Psoas muscle (tissue), 8 donors: Measurements from ENCODE around the gene KRT39. TPM values are rescaled to one million over a fixed set of nuclear protein-coding genes. Genes with fewer than 3 reads are reported as not detected.

Source experiments
- ATAC-seq, 4 donors: fragments of 200-7000 bp; cut with Tn5 transposase; one replicate each; pipeline ENCODE4 v1.9.1; 2020; ENCODE audit warnings: moderate library complexity in 3 of 4, mild to moderate bottlenecking in 2 of 4
- DNase-seq, 2 donors: peaks; one replicate each; pipeline ENCODE4 v3.0.0-alpha.2; 2020
- H3K27ac ChIP-seq: fragments of 200-600 bp; one replicate; pipeline ENCODE4 v1.8.0; 2022
- H3K27me3 ChIP-seq, 3 donors: fragments of 200-600 bp in 1 of 3; one replicate each; pipeline versions ENCODE4 v1.6.1 to v1.8.0; 2013 to 2022; ENCODE audit warnings: low read length in 2 of 3, mild to moderate bottlenecking in 2 of 3, moderate library complexity in 1 of 3; ENCODE audit not compliant: insufficient read depth in 3 of 3
- H3K36me3 ChIP-seq, 2 donors: fragments of 200-600 bp in 1 of 2; one replicate each; pipeline versions ENCODE4 v1.6.1 to v1.8.0; 2013 to 2022; ENCODE audit warnings: low read depth in 1 of 2, mild to moderate bottlenecking in 1 of 2, moderate library complexity in 1 of 2; ENCODE audit not compliant: insufficient read depth in 1 of 2
- H3K4me1 ChIP-seq: fragments of 200-600 bp; one replicate; pipeline ENCODE4 v1.8.0; 2022
- H3K4me3 ChIP-seq: fragments of 200-600 bp; one replicate; pipeline ENCODE4 v1.8.0; 2022; ENCODE audit warnings: mild to moderate bottlenecking
- H3K9me3 ChIP-seq: fragments of 200-600 bp; one replicate; pipeline ENCODE4 v1.8.0; 2022
- WGBS, 3 donors: extraction: QIAGEN DNeasy Blood & Tissue Kit; methylation state at CpG; one replicate each; pipeline versions ENCODE4 v1.1.6 to v1.1.7; 2013; 5-methylcytosine and 5-hydroxymethylcytosine counted together
- intact Hi-C, 2 donors: fragments of 100-400 bp; cut with DNase I; formaldehyde crosslinking; loops; one replicate each; pipeline versions ENCODE4 v1.11.0 to v1.14.2; 2022
- polyA plus RNA-seq, 3 donors: library from polyadenylated mRNA; stranded (reverse); fragments of 200-250 nt; gene quantifications; one replicate each; pipeline ENCODE4 v1.2.3, GENCODE V29; 2013
- total RNA-seq, 4 donors: library from RNA; stranded (reverse); fragmentation: NEBNext Ultra II Directional in 2 of 4; extraction: Animal tissue kit (Norgen Biotek cat#: 25700) in 2 of 4; gene quantifications; one replicate each; pipeline versions ENCODE4 v1.2.1 to v1.2.4, GENCODE V29; 2021 to 2023
- TF ChIP-seq, protein P1 (sequence below): fragments of 200-600 bp; IDR thresholded peaks from one replicate; pipeline ENCODE4 v1.8.0; 2022; ENCODE audit warnings: antibody characterized with exemption
- donor health status: healthy with polysubstance abuse.
- donor health status: DM: no; HTN: no; CAD: no; lungs with moderate emphysema.
- donor health status: Bipolar disorder and iron deficiency.
- donor health status: healthy.
- donor health status: DM: yes; HTN: yes; CAD: no.
- donor health status: DM: no; HTN: no; CAD: no.
- donor health status: DM: no; HTN: no; CAD: no.
- donor health status: DM: yes; HTN: yes; CAD: no.

Gene KRT39
- total and polyA plus RNA-seq, 7 donors, result not detected

- intact Hi-C loops, result no loop called here
- TF ChIP-seq, protein P1, sequence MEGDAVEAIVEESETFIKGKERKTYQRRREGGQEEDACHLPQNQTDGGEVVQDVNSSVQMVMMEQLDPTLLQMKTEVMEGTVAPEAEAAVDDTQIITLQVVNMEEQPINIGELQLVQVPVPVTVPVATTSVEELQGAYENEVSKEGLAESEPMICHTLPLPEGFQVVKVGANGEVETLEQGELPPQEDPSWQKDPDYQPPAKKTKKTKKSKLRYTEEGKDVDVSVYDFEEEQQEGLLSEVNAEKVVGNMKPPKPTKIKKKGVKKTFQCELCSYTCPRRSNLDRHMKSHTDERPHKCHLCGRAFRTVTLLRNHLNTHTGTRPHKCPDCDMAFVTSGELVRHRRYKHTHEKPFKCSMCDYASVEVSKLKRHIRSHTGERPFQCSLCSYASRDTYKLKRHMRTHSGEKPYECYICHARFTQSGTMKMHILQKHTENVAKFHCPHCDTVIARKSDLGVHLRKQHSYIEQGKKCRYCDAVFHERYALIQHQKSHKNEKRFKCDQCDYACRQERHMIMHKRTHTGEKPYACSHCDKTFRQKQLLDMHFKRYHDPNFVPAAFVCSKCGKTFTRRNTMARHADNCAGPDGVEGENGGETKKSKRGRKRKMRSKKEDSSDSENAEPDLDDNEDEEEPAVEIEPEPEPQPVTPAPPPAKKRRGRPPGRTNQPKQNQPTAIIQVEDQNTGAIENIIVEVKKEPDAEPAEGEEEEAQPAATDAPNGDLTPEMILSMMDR, result no peak
- Histone ChIP-seq H3K27ac (no peak overlapping the region), H3K9me3 (no peaks in the 10 kb centered on the region), H3K4me3 (no peak overlapping the region), H3K27me3 (peaks cover 0 to 4% (median 0%) of the 10 kb centered on the region in 3 donors), H3K4me1 (no peaks in the 10 kb centered on the region), H3K36me3 (no peaks in the 10 kb centered on the region)
- DNase-seq (no peak), ATAC-seq (no peak)
- 61 to 79% (median 72%) methylated on average over 3 of the region's 3 CpGs for WGBS, 3 donors
Measured at GRCh38 chr17:40992666-40993065, 25.9 kb upstream of the KRT39 start.

DNA sequence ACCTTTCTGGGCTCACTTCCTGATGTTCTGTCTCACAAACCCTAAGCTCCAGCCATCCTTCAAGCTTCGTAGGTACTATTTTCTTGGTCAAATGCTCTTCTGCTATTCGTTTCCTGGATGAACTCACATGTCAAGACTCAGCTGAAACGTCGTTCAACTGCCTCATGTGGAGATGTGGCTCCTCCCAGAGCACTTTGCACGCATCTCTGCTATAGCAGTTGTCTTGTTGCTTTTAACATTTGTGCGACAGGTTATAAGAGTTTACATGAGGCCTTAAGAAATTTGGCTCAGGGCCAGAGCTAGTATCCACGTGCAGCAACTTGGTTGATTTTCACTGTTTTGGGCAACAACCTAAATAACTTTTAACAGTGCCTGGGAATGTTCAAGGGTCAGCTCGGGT, 20.2 kb upstream of the KRT39 start:
- no peak overlapping the region for H3K27ac ChIP-seq
- TF ChIP-seq, protein P1, result no peak
- WGBS, 3 donors, result 60 to 74% (median 63%) methylated on average over 8 of the region's 8 CpGs

GRCh38 chr17:40984226-40984625, 17.5 kb upstream of the KRT39 start, which contains the start of gene KRT40:
Gene KRT40, minus strand, starts transcription at chr17:40984326. Its CDS starts 53 bp downstream, at chr17:40984273.
- intact Hi-C loops, result no loop called here
- peaks cover 0 to 2% (median 0%) of the 10 kb centered on the region in 3 donors for H3K27me3 ChIP-seq

More for the DNA sequence above, 20.2 kb upstream of the KRT39 start:
- no peaks in the 10 kb centered on the region for H3K9me3 ChIP-seq
- DNase-seq, result no peak
- no peaks in the 10 kb centered on the region for H3K36me3 ChIP-seq
- no peaks in the 10 kb centered on the region for H3K4me1 ChIP-seq
- intact Hi-C loops, result no loop called here
- no peak overlapping the region for H3K4me3 ChIP-seq
- peaks cover 0 to 2% (median 0%) of the 10 kb centered on the region in 3 donors for H3K27me3 ChIP-seq
- ATAC-seq, result no peak

DNA sequence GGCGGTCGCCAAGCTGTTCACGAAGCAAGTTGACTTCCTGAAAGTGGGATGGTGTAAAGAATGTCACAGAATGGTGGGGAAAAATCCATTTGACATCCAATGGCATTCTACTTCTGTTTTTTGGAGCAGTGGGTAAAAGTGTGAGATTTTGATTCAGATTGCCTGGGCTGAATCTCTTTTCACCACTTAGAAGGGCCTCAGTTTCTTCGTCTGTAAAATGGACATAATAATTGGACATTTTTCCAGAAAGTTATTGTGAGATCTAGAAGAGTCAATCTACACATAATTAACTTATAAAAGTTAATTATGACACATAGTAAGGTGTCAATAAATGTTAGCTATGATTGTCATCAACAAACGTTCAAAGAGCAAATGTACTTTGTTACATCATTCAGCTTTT, 14.4 kb upstream of the KRT39 start:
- intact Hi-C loops, result no loop called here
- H3K36me3 ChIP-seq, result no peaks in the 10 kb centered on the region
- TF ChIP-seq, protein P1, result no peak
- DNase-seq, result no peak
- H3K27me3 ChIP-seq, result no peaks in the 10 kb centered on the region
- peaks cover 6% of the 10 kb centered on the region for H3K4me1 ChIP-seq
- no peak overlapping the region for H3K4me3 ChIP-seq
- no peak for ATAC-seq
- H3K27ac ChIP-seq, result peak overlapping the region; percentile 56
- 33 to 42% (median 39%) methylated on average over 5 of the region's 5 CpGs for WGBS, 3 donors
- H3K9me3 ChIP-seq, result no peaks in the 10 kb centered on the region

More at GRCh38 chr17:40984226-40984625, 17.5 kb upstream of the KRT39 start, which contains the start of gene KRT40:
- 52 to 69% (median 60%) methylated on average over 3 of the region's 3 CpGs for WGBS, 3 donors
- Histone ChIP-seq H3K4me1 (peaks cover 6% of the 10 kb centered on the region), H3K27ac (no peak within 1 kb of the TSS), H3K9me3 (no peaks in the 10 kb centered on the region), H3K4me3 (no peak within 1 kb of the TSS), H3K36me3 (no peaks in the 10 kb centered on the region)
- TF ChIP-seq, protein P1, result no peak
- ATAC-seq (no peak), DNase-seq (no peak)

GRCh38 chr17:40980596-40980995, 13.8 kb upstream of the KRT39 start:
- H3K27ac ChIP-seq, result peak overlapping the region; percentile 56
- DNase-seq (peak; percentile 17 to 70), ATAC-seq (peak; percentile 92 to 99 (median 95))
- H3K9me3 ChIP-seq, result no peaks in the 10 kb centered on the region
- no peak overlapping the region for H3K4me3 ChIP-seq
- intact Hi-C loops, result no loop called here
- no peaks in the 10 kb centered on the region for H3K27me3 ChIP-seq
- TF ChIP-seq, protein P1, result no peak
- H3K36me3 ChIP-seq, result no peaks in the 10 kb centered on the region
- 5 to 11% (median 11%) methylated on average over 8 of the region's 8 CpGs for WGBS, 3 donors
- peaks cover 6% of the 10 kb centered on the region for H3K4me1 ChIP-seq
